Measurements from ENCODE around the gene BEGAIN. TPM values are rescaled to one million over a fixed set of nuclear protein-coding genes. Genes with fewer than 3 reads are reported as not detected.

BEGAIN gene
- total RNA-seq, 3 donors from 2014 or later, result 0.53 to 3.9 (median 2.0) TPM

- Mint-ChIP-seq H3K36me3 (ENCODE audit: insufficient read depth) (no peaks in the 10 kb centered on the region), H3K4me3 (peak overlapping the region; percentile 48), H3K27me3 (ENCODE audit: low read depth) (peaks cover 35% of the 10 kb centered on the region), H3K4me1 (ENCODE audit: low read depth) (peaks cover 4% of the 10 kb centered on the region), H3K9me3 (no peaks in the 10 kb centered on the region)
- ATAC-seq (no peak), DNase-seq (no peak)
Observed at GRCh38 chr14:100566119-100566518, 21.1 kb downstream of the BEGAIN start.

GRCh38 chr14:100565650-100566049 is 21.6 kb downstream of the BEGAIN start:
- no peak for ATAC-seq
- H3K36me3 Mint-ChIP-seq (ENCODE audit: insufficient read depth), result no peaks in the 10 kb centered on the region
- no peak overlapping the region for H3K4me3 Mint-ChIP-seq
- H3K9me3 Mint-ChIP-seq, result no peaks in the 10 kb centered on the region
- peaks cover 31% of the 10 kb centered on the region for H3K27me3 Mint-ChIP-seq (ENCODE audit: low read depth)
- H3K4me1 Mint-ChIP-seq (ENCODE audit: low read depth), result peaks cover 4% of the 10 kb centered on the region
- no peak for DNase-seq

GRCh38 chr14:100564512-100564911 is 22.7 kb downstream of the BEGAIN start:
- Mint-ChIP-seq H3K27me3 (ENCODE audit: low read depth) (peaks cover 25% of the 10 kb centered on the region), H3K4me3 (no peak overlapping the region), H3K4me1 (ENCODE audit: low read depth) (peaks cover 4% of the 10 kb centered on the region)

GRCh38 chr14:100562751-100563150 is 24.5 kb downstream of the BEGAIN start:
- DNase-seq (no peak), ATAC-seq (no peak)
- H3K4me1 Mint-ChIP-seq (ENCODE audit: low read depth), result no peaks in the 10 kb centered on the region
- no peak overlapping the region for H3K4me3 Mint-ChIP-seq
- no peaks in the 10 kb centered on the region for H3K36me3 Mint-ChIP-seq (ENCODE audit: insufficient read depth)
- no peaks in the 10 kb centered on the region for H3K9me3 Mint-ChIP-seq
- peaks cover 21% of the 10 kb centered on the region for H3K27me3 Mint-ChIP-seq (ENCODE audit: low read depth)

More at GRCh38 chr14:100564512-100564911, 22.7 kb downstream of the BEGAIN start:
- no peak for ATAC-seq
- Mint-ChIP-seq H3K9me3 (no peaks in the 10 kb centered on the region), H3K36me3 (ENCODE audit: insufficient read depth) (no peaks in the 10 kb centered on the region)
- DNase-seq, result no peak

- ATAC-seq, result no peak
- H3K9me3 Mint-ChIP-seq, result no peaks in the 10 kb centered on the region
- H3K27me3 Mint-ChIP-seq (ENCODE audit: low read depth), result peaks cover 12% of the 10 kb centered on the region
- H3K36me3 Mint-ChIP-seq (ENCODE audit: insufficient read depth), result no peaks in the 10 kb centered on the region
- no peaks in the 10 kb centered on the region for H3K4me1 Mint-ChIP-seq (ENCODE audit: low read depth)
- H3K4me3 Mint-ChIP-seq, result no peak overlapping the region
- DNase-seq, result no peak
Observed at GRCh38 chr14:100561005-100561404, 26.2 kb downstream of the BEGAIN start.

- Mint-ChIP-seq H3K9me3 (no peaks in the 10 kb centered on the region), H3K36me3 (ENCODE audit: insufficient read depth) (no peaks in the 10 kb centered on the region), H3K27me3 (ENCODE audit: low read depth) (peaks cover 9% of the 10 kb centered on the region), H3K4me3 (no peak overlapping the region), H3K4me1 (ENCODE audit: low read depth) (no peaks in the 10 kb centered on the region)
- ATAC-seq (no peak), DNase-seq (no peak)
Observed at GRCh38 chr14:100560471-100560870, 26.7 kb downstream of the BEGAIN start.

GRCh38 chr14:100559455-100559854 is 27.8 kb downstream of the BEGAIN start:
- no peaks in the 10 kb centered on the region for H3K36me3 Mint-ChIP-seq (ENCODE audit: insufficient read depth)
- H3K4me1 Mint-ChIP-seq (ENCODE audit: low read depth), result no peaks in the 10 kb centered on the region
- no peak overlapping the region for H3K4me3 Mint-ChIP-seq
- DNase-seq (no peak), ATAC-seq (no peak)
- peaks cover 4% of the 10 kb centered on the region for H3K27me3 Mint-ChIP-seq (ENCODE audit: low read depth)
- no peaks in the 10 kb centered on the region for H3K9me3 Mint-ChIP-seq

- ATAC-seq (no peak), DNase-seq (no peak)
- H3K4me1 Mint-ChIP-seq (ENCODE audit: low read depth), result peaks cover 2% of the 10 kb centered on the region
- peaks cover under 1% of the 10 kb centered on the region for H3K27me3 Mint-ChIP-seq (ENCODE audit: low read depth)
- no peaks in the 10 kb centered on the region for H3K9me3 Mint-ChIP-seq
- H3K4me3 Mint-ChIP-seq, result no peak overlapping the region
- H3K36me3 Mint-ChIP-seq (ENCODE audit: insufficient read depth), result no peaks in the 10 kb centered on the region
Observed at GRCh38 chr14:100558966-100559365, 28.3 kb downstream of the BEGAIN start.

- H3K4me1 Mint-ChIP-seq (ENCODE audit: low read depth), result peaks cover 2% of the 10 kb centered on the region
- no peak overlapping the region for H3K4me3 Mint-ChIP-seq
- H3K36me3 Mint-ChIP-seq (ENCODE audit: insufficient read depth), result no peaks in the 10 kb centered on the region
- no peaks in the 10 kb centered on the region for H3K9me3 Mint-ChIP-seq
- no peaks in the 10 kb centered on the region for H3K27me3 Mint-ChIP-seq (ENCODE audit: low read depth)
- DNase-seq (no peak), ATAC-seq (no peak)
Observed at GRCh38 chr14:100558226-100558625, 29.0 kb downstream of the BEGAIN start.

GRCh38 chr14:100557658-100558057 is 29.6 kb downstream of the BEGAIN start:
- ATAC-seq (no peak), DNase-seq (no peak)
- Mint-ChIP-seq H3K9me3 (no peaks in the 10 kb centered on the region), H3K4me3 (no peak overlapping the region), H3K27me3 (ENCODE audit: low read depth) (no peaks in the 10 kb centered on the region), H3K4me1 (ENCODE audit: low read depth) (peaks cover 2% of the 10 kb centered on the region), H3K36me3 (ENCODE audit: insufficient read depth) (no peaks in the 10 kb centered on the region)

GRCh38 chr14:100556936-100557505 is 30.2 kb downstream of the BEGAIN start:
- peaks cover 2% of the 10 kb centered on the region for H3K4me1 Mint-ChIP-seq (ENCODE audit: low read depth)
- no peak overlapping the region for H3K4me3 Mint-ChIP-seq
- no peaks in the 10 kb centered on the region for H3K36me3 Mint-ChIP-seq (ENCODE audit: insufficient read depth)
- H3K27me3 Mint-ChIP-seq (ENCODE audit: low read depth), result no peaks in the 10 kb centered on the region
- H3K9me3 Mint-ChIP-seq, result no peaks in the 10 kb centered on the region
- ATAC-seq, result no peak
- DNase-seq, result no peak

- H3K27me3 Mint-ChIP-seq (ENCODE audit: low read depth), result no peaks in the 10 kb centered on the region
- no peak for DNase-seq
- no peaks in the 10 kb centered on the region for H3K36me3 Mint-ChIP-seq (ENCODE audit: insufficient read depth)
- H3K9me3 Mint-ChIP-seq, result no peaks in the 10 kb centered on the region
- peaks cover 2% of the 10 kb centered on the region for H3K4me1 Mint-ChIP-seq (ENCODE audit: low read depth)
- no peak for ATAC-seq
- H3K4me3 Mint-ChIP-seq, result no peak overlapping the region
Observed at GRCh38 chr14:100556140-100556475, 31.1 kb downstream of the BEGAIN start.

- Mint-ChIP-seq H3K36me3 (ENCODE audit: insufficient read depth) (no peaks in the 10 kb centered on the region), H3K27me3 (ENCODE audit: low read depth) (no peaks in the 10 kb centered on the region), H3K4me3 (no peak overlapping the region), H3K4me1 (ENCODE audit: low read depth) (peaks cover 2% of the 10 kb centered on the region), H3K9me3 (no peaks in the 10 kb centered on the region)
- DNase-seq, result no peak
- ATAC-seq, result no peak
Observed at GRCh38 chr14:100555436-100556139, 31.6 kb downstream of the BEGAIN start.

GRCh38 chr14:100554696-100555320 is 32.4 kb downstream of the BEGAIN start:
- no peaks in the 10 kb centered on the region for H3K36me3 Mint-ChIP-seq (ENCODE audit: insufficient read depth)
- ATAC-seq (no peak), DNase-seq (no peak)
- no peak overlapping the region for H3K4me3 Mint-ChIP-seq
- H3K27me3 Mint-ChIP-seq (ENCODE audit: low read depth), result no peaks in the 10 kb centered on the region
- H3K9me3 Mint-ChIP-seq, result no peaks in the 10 kb centered on the region
- peaks cover 2% of the 10 kb centered on the region for H3K4me1 Mint-ChIP-seq (ENCODE audit: low read depth)

- Mint-ChIP-seq H3K27me3 (ENCODE audit: low read depth) (no peaks in the 10 kb centered on the region), H3K36me3 (ENCODE audit: insufficient read depth) (no peaks in the 10 kb centered on the region), H3K4me3 (no peak overlapping the region), H3K9me3 (no peaks in the 10 kb centered on the region), H3K4me1 (ENCODE audit: low read depth) (peaks cover 3% of the 10 kb centered on the region)
- DNase-seq, result no peak
- peak in 1 of 2 donors; percentile 11 for ATAC-seq
Observed at GRCh38 chr14:100554082-100554677, 33.0 kb downstream of the BEGAIN start.
